Neuronal stem cell (in vitro differentiated cells): Measurements from ENCODE around the gene ATP6V1B1.

Experiments
- DNase-seq: peaks from one replicate; pipeline ENCODE4 v3.0.0-alpha.2; 2013; ENCODE audit warnings: low spot score
- H2AFZ ChIP-seq: one replicate; pipeline ENCODE4 v1.6.1; 2013; ENCODE audit warnings: mild to moderate bottlenecking, low read length, inconsistent platforms
- H2AK5ac ChIP-seq: 2 replicates; pipeline ENCODE4 v1.6.1; 2013; ENCODE audit warnings: low read depth, mild to moderate bottlenecking, inconsistent platforms, low read length, moderate library complexity, mixed read lengths
- H2BK120ac ChIP-seq: 2 replicates; pipeline ENCODE4 v1.6.1; 2013; ENCODE audit warnings: low read depth, mild to moderate bottlenecking, inconsistent platforms, low read length, moderate library complexity, mixed read lengths
- H2BK12ac ChIP-seq: one replicate; pipeline ENCODE4 v1.6.1; 2013; ENCODE audit warnings: low read length, inconsistent platforms
- H2BK15ac ChIP-seq: 2 replicates; pipeline ENCODE4 v1.6.1; 2013; ENCODE audit warnings: mild to moderate bottlenecking, low read length, inconsistent platforms, mixed read lengths
- H2BK5ac ChIP-seq: one replicate; pipeline ENCODE4 v1.6.1; 2013; ENCODE audit warnings: inconsistent platforms, mild to moderate bottlenecking, low read length, moderate library complexity
- H3K14ac ChIP-seq: one replicate; pipeline ENCODE4 v1.6.1; 2013; ENCODE audit warnings: low read length, inconsistent platforms
- H3K18ac ChIP-seq: 2 replicates; pipeline ENCODE4 v1.6.1; 2013; ENCODE audit warnings: low read length, inconsistent platforms
- H3K23ac ChIP-seq: 2 replicates; pipeline ENCODE4 v1.6.1; 2013; ENCODE audit warnings: low read depth, mild to moderate bottlenecking, mixed read lengths, low read length, inconsistent platforms; ENCODE audit not compliant: poor library complexity
- H3K27ac ChIP-seq: replicated peaks from 3 replicates; pipeline ENCODE4 v1.5.1; 2013; ENCODE audit warnings: low read length, inconsistent platforms
- H3K27me3 ChIP-seq, 3 experiments: 2 replicates each; pipeline ENCODE4 v1.6.1; 2013; ENCODE audit warnings: low read length in 3 of 3, mild to moderate bottlenecking in 2 of 3, inconsistent platforms in 1 of 3, low read depth in 1 of 3, mixed read lengths in 1 of 3, moderate library complexity in 1 of 3; ENCODE audit not compliant: control insufficient read depth in 3 of 3, insufficient read depth in 3 of 3
- H3K36me3 ChIP-seq, 2 donors: replicated peaks in 1 of 2; 2 replicates each; pipeline ENCODE4 v1.6.1; 2013; ENCODE audit warnings: low read length in 2 of 2; ENCODE audit not compliant: control insufficient read depth in 2 of 2, insufficient read depth in 2 of 2
- H3K4ac ChIP-seq: 2 replicates; pipeline ENCODE4 v1.6.1; 2013; ENCODE audit warnings: inconsistent platforms, mild to moderate bottlenecking, low read length, moderate library complexity
- H3K4me1 ChIP-seq, 2 donors: 1 replicate in 1 of 2; 2 replicates in 1 of 2; pipeline ENCODE4 v1.6.1; 2013; ENCODE audit warnings: low read length in 2 of 2, low read depth in 1 of 2; ENCODE audit not compliant: control insufficient read depth in 2 of 2, insufficient read depth in 1 of 2
- H3K4me2 ChIP-seq: one replicate; pipeline ENCODE4 v1.6.1; 2013; ENCODE audit warnings: mild to moderate bottlenecking, low read length, inconsistent platforms; ENCODE audit not compliant: insufficient read depth, poor library complexity, severe bottlenecking
- H3K4me3 ChIP-seq, 2 donors: 2 replicates each; pipeline ENCODE4 v1.5.1; 2013; ENCODE audit warnings: low read length in 2 of 2, mild to moderate bottlenecking in 2 of 2, inconsistent platforms in 1 of 2, moderate library complexity in 1 of 2
- H3K79me1 ChIP-seq: one replicate; pipeline ENCODE4 v1.6.1; 2013; ENCODE audit warnings: low read depth, mild to moderate bottlenecking, inconsistent platforms, low read length, moderate library complexity
- H3K9ac ChIP-seq: one replicate; pipeline ENCODE4 v1.6.1; 2013; ENCODE audit warnings: mild to moderate bottlenecking, low read depth, low read length, inconsistent platforms; ENCODE audit not compliant: poor library complexity
- H3K9me3 ChIP-seq, 2 donors: replicated peaks in 1 of 2; 2 replicates each; pipeline versions ENCODE3 to v1.6.1; 2013; ENCODE audit warnings: low read length in 2 of 2, mild to moderate bottlenecking in 2 of 2, inconsistent platforms in 1 of 2, low read depth in 1 of 2, mixed read lengths in 1 of 2, moderate library complexity in 1 of 2; ENCODE audit not compliant: control insufficient read depth in 2 of 2, insufficient read depth in 1 of 2
- H4K8ac ChIP-seq: one replicate; pipeline ENCODE4 v1.6.1; 2013; ENCODE audit warnings: low read depth, mild to moderate bottlenecking, inconsistent platforms, low read length, moderate library complexity
- H4K91ac ChIP-seq: one replicate; pipeline ENCODE4 v1.6.1; 2013; ENCODE audit warnings: low read length, low read depth, mild to moderate bottlenecking, inconsistent platforms; ENCODE audit not compliant: poor library complexity
- WGBS, 2 donors: extraction: QIAGEN DNeasy Blood & Tissue Kit; methylation state at CpG; one replicate each; pipeline ENCODE4 v1.1.7; 2013; ENCODE audit warnings: missing lambda C conversion rate in 2 of 2, mixed read lengths in 1 of 2; ENCODE audit not compliant: insufficient read length in 2 of 2, insufficient replicate concordance in 1 of 2; ENCODE audit errors: extremely low coverage in 2 of 2; 5-methylcytosine and 5-hydroxymethylcytosine counted together

Gene ATP6V1B1

DNA sequence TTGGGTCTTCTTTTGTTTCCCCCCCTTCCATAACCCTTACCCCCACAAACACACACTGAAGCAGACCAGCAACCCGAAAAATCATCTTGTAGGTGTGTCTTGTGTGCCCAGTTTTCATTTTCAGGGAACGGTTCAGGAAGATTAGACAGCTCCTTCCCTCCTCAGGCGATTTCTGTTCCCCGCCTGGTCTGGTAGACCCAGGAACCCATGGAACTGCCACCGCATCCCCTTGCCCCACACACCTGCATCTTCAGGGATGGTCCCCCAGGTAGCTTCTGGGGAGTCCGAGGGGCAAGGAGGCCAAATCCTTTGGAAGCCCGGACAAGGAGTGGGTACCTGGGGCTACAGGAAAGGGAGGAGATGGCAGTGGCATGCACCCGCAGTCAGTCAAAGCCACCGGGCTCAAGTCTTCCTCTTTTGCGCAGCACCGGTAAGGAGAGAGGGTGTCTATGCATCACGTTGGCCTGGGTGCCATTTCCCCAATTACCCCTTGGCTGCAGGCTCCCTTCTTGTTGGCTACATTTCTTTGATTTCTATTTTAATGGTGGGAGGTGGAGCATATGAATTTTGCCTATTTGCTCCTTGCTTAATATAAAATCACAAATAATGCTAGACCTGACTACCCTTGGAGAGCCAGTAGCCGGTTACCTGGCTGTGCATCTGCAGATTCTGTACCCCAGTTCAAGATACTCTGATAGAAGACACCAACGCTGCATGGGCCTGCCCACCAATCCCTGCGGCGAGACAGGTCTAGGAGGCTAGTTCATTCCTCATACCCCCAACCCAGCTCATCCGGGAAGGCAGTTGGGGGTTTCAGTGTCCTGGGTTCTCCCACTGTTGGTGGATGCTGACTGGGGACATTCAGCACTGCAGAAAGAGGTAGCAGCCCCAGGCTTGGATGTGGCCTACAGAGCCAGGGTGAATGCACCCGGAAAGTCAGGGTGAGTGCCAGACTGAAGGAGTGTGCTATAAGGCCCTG lies 30.0 kb upstream of the ATP6V1B1 start:
- H2BK15ac ChIP-seq: no peak overlapping the region
- H3K9ac ChIP-seq: no peak overlapping the region
- no peak overlapping the region for H3K18ac ChIP-seq
- H3K79me1 ChIP-seq: no peaks in the 10 kb centered on the region
- H3K23ac ChIP-seq: no peak overlapping the region
- no peak overlapping the region for H3K27ac ChIP-seq
- H3K14ac ChIP-seq: no peak overlapping the region
- H3K27me3 ChIP-seq: peaks cover 0 to 79% (median 44%) of the 10 kb centered on the region in 3 experiments
- no peak overlapping the region for H4K91ac ChIP-seq
- no peak overlapping the region for H2BK12ac ChIP-seq
- no peak overlapping the region for H2AK5ac ChIP-seq
- no peak overlapping the region for H3K4me3 ChIP-seq
- no peak overlapping the region for H2BK120ac ChIP-seq
- H2BK5ac ChIP-seq: no peak overlapping the region
- no peak overlapping the region for H4K8ac ChIP-seq
- no CpG with 5 or more reads among the region's 18 CpGs for WGBS, 2 donors
- H3K9me3 ChIP-seq: peaks cover 3 to 14% of the 10 kb centered on the region in 2 donors
- no peak overlapping the region for H3K4me2 ChIP-seq
- H2AFZ ChIP-seq: no peak overlapping the region
- no peak for DNase-seq
- peaks cover 0 to 45% of the 10 kb centered on the region in 2 donors for H3K36me3 ChIP-seq
- no peak overlapping the region for H3K4ac ChIP-seq
- H3K4me1 ChIP-seq: peaks cover 10 to 15% of the 10 kb centered on the region in 2 donors

DNA sequence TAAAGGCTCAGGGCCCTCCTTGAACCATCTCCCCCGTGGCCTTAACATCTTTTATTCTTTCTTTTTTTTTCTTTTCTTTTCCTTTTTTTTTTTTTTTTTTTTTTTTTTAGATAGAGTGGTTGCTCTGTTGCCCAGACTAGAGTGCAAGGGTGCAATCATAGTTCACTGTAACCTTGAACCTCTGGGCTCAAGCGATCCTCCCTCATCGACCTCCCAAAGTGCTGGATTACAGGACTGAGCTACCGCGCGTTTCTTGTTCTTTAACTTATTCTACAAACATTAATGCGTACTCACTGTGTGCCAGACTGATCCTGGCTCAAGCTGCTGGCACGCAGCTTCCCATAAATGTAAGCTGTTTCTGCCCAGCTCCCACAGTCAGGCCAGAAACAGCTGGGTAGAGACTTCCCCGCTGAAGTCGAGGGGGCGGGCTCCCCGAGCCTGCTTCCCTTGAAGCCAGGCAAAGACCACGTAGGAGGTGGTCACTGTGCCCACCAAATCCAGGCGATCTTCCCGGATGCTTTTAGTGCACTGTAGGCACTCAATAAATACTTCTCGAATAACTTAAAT lies 29.2 kb upstream of the ATP6V1B1 start:
- no peak overlapping the region for H4K8ac ChIP-seq
- no peak for DNase-seq
- no peak overlapping the region for H3K9ac ChIP-seq
- no peak overlapping the region for H2BK120ac ChIP-seq
- H3K4ac ChIP-seq: no peak overlapping the region
- no peak overlapping the region for H2BK5ac ChIP-seq
- no peak overlapping the region for H3K23ac ChIP-seq
- WGBS, 2 donors: no CpG with 5 or more reads among the region's 16 CpGs
- H3K4me3 ChIP-seq: no peak overlapping the region
- H2AFZ ChIP-seq: no peak overlapping the region
- no peak overlapping the region for H4K91ac ChIP-seq
- H3K36me3 ChIP-seq: peaks cover 0 to 45% of the 10 kb centered on the region in 2 donors
- no peak overlapping the region for H2BK15ac ChIP-seq
- peaks cover 0 to 71% (median 38%) of the 10 kb centered on the region in 3 experiments for H3K27me3 ChIP-seq
- H2BK12ac ChIP-seq: no peak overlapping the region
- H3K14ac ChIP-seq: no peak overlapping the region
- H3K4me2 ChIP-seq: no peak overlapping the region
- H3K79me1 ChIP-seq: no peaks in the 10 kb centered on the region
- H3K18ac ChIP-seq: no peak overlapping the region
- no peak overlapping the region for H2AK5ac ChIP-seq
- peaks cover 10 to 14% of the 10 kb centered on the region in 2 donors for H3K4me1 ChIP-seq
- peaks cover 3 to 14% of the 10 kb centered on the region in 2 donors for H3K9me3 ChIP-seq
- H3K27ac ChIP-seq: no peak overlapping the region

DNA sequence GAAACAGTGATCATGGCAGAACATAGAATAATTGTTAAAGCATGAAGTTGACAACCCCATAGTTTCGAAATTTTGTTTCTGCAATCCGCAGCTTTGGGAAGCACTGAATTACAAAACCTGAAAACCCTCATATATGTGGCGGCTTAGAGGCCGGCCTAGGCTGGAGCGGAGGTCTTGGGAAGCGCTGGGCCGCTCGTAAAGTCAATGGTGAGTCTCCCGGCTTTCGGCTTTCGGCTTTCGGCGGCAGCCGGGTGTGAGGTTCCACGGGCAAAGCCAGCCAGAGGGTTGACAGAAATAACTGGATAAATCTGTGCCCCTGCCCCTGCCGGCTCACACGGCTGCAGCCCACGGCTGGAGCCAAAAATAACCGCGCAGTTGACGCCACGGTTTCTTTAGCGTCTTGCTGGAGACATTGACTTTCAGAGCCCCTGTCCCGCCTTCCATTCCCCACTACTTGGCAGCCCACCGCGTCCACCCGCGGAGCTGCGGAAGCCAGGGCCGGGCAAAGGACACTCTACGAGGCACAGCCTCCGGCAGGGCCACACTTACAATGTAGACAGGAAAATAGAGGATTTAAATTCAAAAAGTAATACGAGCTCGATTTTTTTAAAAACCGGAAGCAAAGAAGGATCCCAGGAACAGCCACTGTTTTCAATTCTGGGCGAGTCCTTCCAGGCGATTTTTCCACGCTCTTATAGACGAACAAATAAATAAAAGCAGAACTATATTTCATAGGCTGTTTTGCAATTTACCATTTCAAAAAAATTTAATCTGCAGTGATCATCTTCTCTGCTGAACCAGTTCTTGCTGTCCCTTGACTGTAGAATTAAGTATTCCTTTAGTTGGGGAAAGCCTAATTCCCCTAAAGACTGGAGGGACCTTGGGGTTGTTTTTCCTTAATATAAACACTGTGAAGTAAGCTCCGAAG lies 28.3 kb upstream of the ATP6V1B1 start:
- DNase-seq: no peak
- Histone ChIP-seq H3K36me3 (peaks cover 0 to 45% of the 10 kb centered on the region in 2 donors), H3K23ac (no peak overlapping the region), H4K91ac (no peak overlapping the region), H3K4me1 (peaks cover 4 to 10% of the 10 kb centered on the region in 2 donors), H3K4ac (no peak overlapping the region), H3K9ac (no peak overlapping the region), H3K9me3 (peaks cover 3 to 14% of the 10 kb centered on the region in 2 donors), H2AK5ac (no peak overlapping the region), H3K4me2 (no peak overlapping the region), H3K27me3 (peaks cover 0 to 62% (median 35%) of the 10 kb centered on the region in 3 experiments), H3K79me1 (no peaks in the 10 kb centered on the region), H2BK5ac (no peak overlapping the region), H3K27ac (no peak overlapping the region), H2BK15ac (no peak overlapping the region), H2BK12ac (no peak overlapping the region), H3K4me3 (peak overlapping the region in 1 of 2 donors; percentile 35), H2BK120ac (no peak overlapping the region), H3K14ac (no peak overlapping the region), H3K18ac (no peak overlapping the region), H2AFZ (peak overlapping the region; percentile 88), H4K8ac (no peak overlapping the region)
- no CpG with 5 or more reads among the region's 40 CpGs for WGBS, 2 donors
